HepG2 (cell line): Measurements from ENCODE around the gene FAM187B. TPM values are rescaled to one million over a fixed set of nuclear protein-coding genes. Genes with fewer than 3 reads are reported as not detected.

ENCODE experiments used
- ARID5B ChIP-seq: IDR thresholded peaks from 2 replicates; pipeline ENCODE4 v1.4.0; 2020; ENCODE audit warnings: mild to moderate bottlenecking, missing genetic modification reagents
- ARNT2 ChIP-seq: sonication (generic); formaldehyde crosslinking; IDR thresholded peaks from 2 replicates; pipeline ENCODE4 v1.8.0; 2022; ENCODE audit warnings: mild to moderate bottlenecking, low read depth, missing genetic modification reagents, moderate library complexity
- SIX4 ChIP-seq: sonication (generic); formaldehyde crosslinking; IDR thresholded peaks from 2 replicates; pipeline ENCODE4 v1.4.0; 2020; ENCODE audit warnings: missing genetic modification reagents
- SP4 ChIP-seq: sonication (generic); formaldehyde crosslinking; IDR thresholded peaks from 2 replicates; pipeline ENCODE4 v1.8.1; 2023; ENCODE audit warnings: mild to moderate bottlenecking, missing genetic modification reagents
- TFDP2 ChIP-seq: sonication (generic); formaldehyde crosslinking; IDR thresholded peaks from 2 replicates; pipeline ENCODE4 v1.4.0; 2020; ENCODE audit warnings: missing genetic modification reagents
- ZNF230 ChIP-seq: sonication (generic); formaldehyde crosslinking; IDR thresholded peaks from 2 replicates; pipeline ENCODE4 v1.4.0; 2020; ENCODE audit warnings: mild to moderate bottlenecking, missing genetic modification reagents
- ZNF3 ChIP-seq: IDR thresholded peaks from 2 replicates; pipeline ENCODE4 v1.7.0; 2017; ENCODE audit warnings: inconsistent platforms
- ZNF33A ChIP-seq: sonication (generic); formaldehyde crosslinking; IDR thresholded peaks from 2 replicates; pipeline ENCODE4 v1.5.1; 2020; ENCODE audit warnings: missing genetic modification reagents, mild to moderate bottlenecking, moderate library complexity, borderline replicate concordance
- ZNF660 ChIP-seq: sonication (generic); formaldehyde crosslinking; IDR thresholded peaks from 2 replicates; pipeline ENCODE4 v1.5.1; 2020; ENCODE audit warnings: mild to moderate bottlenecking, low read depth, missing genetic modification reagents, borderline replicate concordance
- ZNF672 ChIP-seq: sonication (generic); formaldehyde crosslinking; IDR thresholded peaks from 2 replicates; pipeline ENCODE4 v1.8.1; 2022; ENCODE audit warnings: missing genetic modification reagents
- polyA plus RNA-seq, 8 experiments: library from polyadenylated mRNA; depleted of rRNA in 3 of 8; stranded (reverse) in 7 of 8; unstranded in 1 of 8; fragments of >200 nt; fragmentation: Illumina TruSeq in 4 of 8; extraction: Trizol in 4 of 8; gene quantifications; 2 replicates each; pipeline versions ENCODE4 v1.2.1 to v1.2.3, GENCODE V29; 2011 to 2016; ENCODE audit warnings: low read depth in 4 of 8, missing spikeins in 1 of 8, mixed read lengths in 1 of 8; ENCODE audit not compliant: insufficient read depth in 1 of 8
- total RNA-seq, 5 experiments: library from RNA; depleted of rRNA; stranded (reverse); fragments of >200 nt; fragmentation: Illumina TruSeq; extraction: Trizol; gene quantifications; 2 replicates each; pipeline ENCODE4 v1.2.3, GENCODE V29; 2016; ENCODE audit warnings: low read depth in 1 of 5
- TF ChIP-seq, protein P1 (sequence below): sonication (generic); formaldehyde crosslinking; IDR thresholded peaks from 2 replicates; pipeline ENCODE4 v1.4.0; 2020; ENCODE audit warnings: mild to moderate bottlenecking, missing genetic modification reagents
- TF ChIP-seq, protein P2 (sequence below): sonication (generic); formaldehyde crosslinking; IDR thresholded peaks from 2 replicates; pipeline ENCODE4 v1.8.1; 2022; ENCODE audit warnings: mild to moderate bottlenecking, missing genetic modification reagents

The FAM187B gene
- total and polyA plus RNA-seq, 2 of the 13 experiments (the other 11 are each of a cell fraction or from before 2014, with no cell fraction given), result not detected

DNA sequence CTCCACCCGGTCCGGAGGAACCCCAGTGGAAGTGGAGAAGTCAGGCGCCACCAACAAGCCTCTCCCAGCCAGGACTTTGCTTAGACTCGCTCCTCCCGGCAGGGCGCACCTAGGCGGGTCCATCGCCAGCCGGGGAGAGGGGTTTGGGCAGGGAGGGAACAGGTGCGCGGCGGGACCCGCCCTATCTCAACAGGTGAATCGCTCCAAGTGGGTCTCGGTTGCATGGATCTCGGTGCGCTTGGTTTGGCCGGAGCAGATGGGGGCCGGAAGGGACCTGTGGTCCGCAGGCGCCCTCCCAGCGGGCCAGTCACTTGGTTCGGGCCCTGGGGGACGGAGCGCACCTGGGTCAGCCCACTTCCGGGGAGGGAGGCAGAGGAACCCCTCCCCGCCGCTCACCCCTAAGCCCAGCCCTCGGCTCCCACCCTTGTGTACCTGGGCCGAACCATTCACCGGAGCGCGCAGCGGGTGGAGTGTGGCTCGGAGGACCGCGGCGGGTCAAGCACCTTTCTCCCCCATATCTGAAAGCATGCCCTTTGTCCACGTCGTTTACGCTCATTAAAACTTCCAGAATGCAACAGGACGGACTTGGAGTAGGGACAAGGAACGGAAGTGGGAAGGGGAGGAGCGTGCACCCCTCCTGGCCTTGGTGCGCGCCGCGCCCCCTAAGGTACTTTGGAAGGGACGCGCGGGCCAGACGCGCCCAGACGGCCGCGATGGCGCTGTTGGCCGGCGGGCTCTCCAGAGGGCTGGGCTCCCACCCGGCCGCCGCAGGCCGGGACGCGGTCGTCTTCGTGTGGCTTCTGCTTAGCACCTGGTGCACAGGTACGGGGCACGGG, 20.0 kb upstream of the FAM187B start, which contains the start of gene LSR (continued):
- TF ChIP-seq, protein P1, sequence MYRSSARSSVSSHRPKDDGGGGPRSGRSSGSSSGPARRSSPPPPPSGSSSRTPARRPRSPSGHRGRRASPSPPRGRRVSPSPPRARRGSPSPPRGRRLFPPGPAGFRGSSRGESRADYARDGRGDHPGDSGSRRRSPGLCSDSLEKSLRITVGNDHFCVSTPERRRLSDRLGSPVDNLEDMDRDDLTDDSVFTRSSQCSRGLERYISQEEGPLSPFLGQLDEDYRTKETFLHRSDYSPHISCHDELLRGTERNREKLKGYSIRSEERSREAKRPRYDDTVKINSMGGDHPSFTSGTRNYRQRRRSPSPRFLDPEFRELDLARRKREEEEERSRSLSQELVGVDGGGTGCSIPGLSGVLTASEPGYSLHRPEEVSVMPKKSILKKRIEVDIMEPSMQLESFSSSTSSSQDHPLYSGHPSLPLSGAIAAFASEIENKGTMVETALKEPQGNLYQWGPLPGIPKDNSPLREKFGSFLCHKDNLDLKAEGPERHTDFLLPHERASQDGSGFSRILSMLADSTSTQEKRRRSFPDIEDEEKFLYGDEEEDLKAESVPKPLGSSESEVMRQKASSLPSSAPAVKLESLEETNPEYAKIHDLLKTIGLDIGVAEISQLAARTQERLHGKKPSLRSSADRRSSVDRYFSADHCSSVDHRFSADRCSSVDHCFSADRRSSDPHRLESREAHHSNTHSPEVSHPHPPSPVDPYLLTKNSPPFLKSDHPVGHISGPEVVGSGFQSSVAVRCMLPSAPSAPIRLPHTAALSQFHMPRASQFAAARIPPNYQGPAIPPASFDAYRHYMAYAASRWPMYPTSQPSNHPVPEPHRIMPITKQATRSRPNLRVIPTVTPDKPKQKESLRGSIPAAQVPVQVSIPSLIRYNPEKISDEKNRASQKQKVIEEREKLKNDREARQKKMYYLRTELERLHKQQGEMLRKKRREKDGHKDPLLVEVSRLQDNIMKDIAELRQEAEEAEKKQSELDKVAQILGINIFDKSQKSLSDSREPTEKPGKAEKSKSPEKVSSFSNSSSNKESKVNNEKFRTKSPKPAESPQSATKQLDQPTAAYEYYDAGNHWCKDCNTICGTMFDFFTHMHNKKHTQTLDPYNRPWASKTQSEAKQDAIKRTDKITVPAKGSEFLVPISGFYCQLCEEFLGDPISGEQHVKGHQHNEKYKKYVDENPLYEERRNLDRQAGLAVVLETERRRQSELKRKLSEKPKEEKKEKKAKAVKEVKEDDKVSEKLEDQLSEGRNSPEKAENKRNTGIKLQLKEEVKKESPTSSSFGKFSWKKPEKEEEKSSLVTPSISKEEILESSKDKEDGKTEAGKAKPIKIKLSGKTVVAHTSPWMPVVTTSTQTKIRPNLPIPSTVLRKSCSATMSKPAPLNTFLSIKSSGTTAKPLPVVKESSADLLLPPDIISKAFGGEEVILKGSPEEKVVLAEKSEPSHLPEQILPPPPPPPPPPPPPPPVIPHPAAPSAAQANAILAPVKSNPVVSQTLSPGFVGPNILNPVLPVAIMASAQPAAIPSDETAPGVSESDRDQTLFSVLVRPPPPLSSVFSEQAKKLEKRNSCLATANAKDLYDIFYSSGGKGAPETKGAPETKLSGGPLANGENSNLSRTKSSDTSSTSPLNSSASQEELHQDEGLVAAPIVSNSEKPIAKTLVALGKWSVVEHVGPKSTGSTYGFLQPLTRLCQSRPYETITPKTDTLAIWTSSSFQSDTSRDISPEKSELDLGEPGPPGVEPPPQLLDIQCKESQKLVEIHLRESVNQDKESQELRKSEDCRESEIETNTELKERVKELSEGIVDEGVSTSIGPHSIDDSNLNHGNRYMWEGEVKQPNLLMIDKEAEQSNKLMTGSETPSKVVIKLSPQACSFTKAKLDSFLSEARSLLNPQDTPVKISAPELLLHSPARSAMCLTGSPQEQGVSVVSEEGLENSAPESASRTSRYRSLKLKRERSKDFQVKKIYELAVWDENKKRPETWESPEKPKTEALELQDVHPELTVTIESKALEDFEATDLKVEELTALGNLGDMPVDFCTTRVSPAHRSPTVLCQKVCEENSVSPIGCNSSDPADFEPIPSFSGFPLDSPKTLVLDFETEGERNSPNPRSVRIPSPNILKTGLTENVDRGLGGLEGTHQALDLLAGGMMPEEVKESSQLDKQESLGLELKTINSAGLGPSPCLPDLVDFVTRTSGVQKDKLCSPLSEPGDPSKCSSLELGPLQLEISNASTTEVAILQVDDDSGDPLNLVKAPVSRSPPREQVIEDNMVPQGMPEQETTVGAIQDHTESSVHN (CRISPR knock-in tag), result peak; percentile 37; the same call in 1 of the 2 replicates
- TF ChIP-seq TFDP2 (CRISPR knock-in tag) (peak; percentile 43), ZNF660 (CRISPR knock-in tag) (no peak), ZNF230 (CRISPR knock-in tag) (peak; percentile 77; the same call in 1 of the 2 replicates), ARID5B (0 out of 2 replicates have a peak, but pooled peaks have one; percentile 19), ZNF33A (no peak), ARNT2 (CRISPR knock-in tag) (peak; percentile 91; the same call in 1 of the 2 replicates), SP4 (CRISPR knock-in tag) (peak; percentile 95), ZNF672 (peak; percentile 57; the same call in 1 of the 2 replicates), SIX4 (CRISPR knock-in tag) (0 out of 2 replicates have a peak, but pooled peaks have one; percentile 28), ZNF3 (CRISPR knock-in tag) (peak; percentile 40; the same call in 1 of the 2 replicates)
- TF ChIP-seq, protein P2, sequence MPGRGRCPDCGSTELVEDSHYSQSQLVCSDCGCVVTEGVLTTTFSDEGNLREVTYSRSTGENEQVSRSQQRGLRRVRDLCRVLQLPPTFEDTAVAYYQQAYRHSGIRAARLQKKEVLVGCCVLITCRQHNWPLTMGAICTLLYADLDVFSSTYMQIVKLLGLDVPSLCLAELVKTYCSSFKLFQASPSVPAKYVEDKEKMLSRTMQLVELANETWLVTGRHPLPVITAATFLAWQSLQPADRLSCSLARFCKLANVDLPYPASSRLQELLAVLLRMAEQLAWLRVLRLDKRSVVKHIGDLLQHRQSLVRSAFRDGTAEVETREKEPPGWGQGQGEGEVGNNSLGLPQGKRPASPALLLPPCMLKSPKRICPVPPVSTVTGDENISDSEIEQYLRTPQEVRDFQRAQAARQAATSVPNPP (CRISPR knock-in tag), result 0 out of 2 replicates have a peak, but pooled peaks have one; percentile 47
